CD8-positive, alpha-beta memory T cell (primary cell): ENCODE measurements around the gene FIGN. TPM values are rescaled to one million over a fixed set of nuclear protein-coding genes. Genes with fewer than 3 reads are reported as not detected.

Experiments used
- CTCF ChIA-PET: fragments of 350-600 bp; sonication (Branson Sonifier 250); formaldehyde crosslinking; loops from one replicate; lab custom pipeline; 2021; ENCODE audit warnings: antibody characterized with exemption; lab: Charles Lee
- POLR2A ChIA-PET: fragments of 350-600 bp; sonication (Branson Sonifier 250); formaldehyde crosslinking; loops from one replicate; lab custom pipeline; 2021; ENCODE audit warnings: antibody characterized with exemption; lab: Charles Lee
- DNase-seq, 5 donors: peaks; one replicate each; pipeline versions ENCODE4 v3.0.0 to v3.0.0-alpha.2; 2020 to 2022; ENCODE audit warnings: mixed read lengths in 1 of 5
- H3K27ac ChIP-seq: one replicate; pipeline ENCODE4 v1.7.0; 2013; ENCODE audit warnings: low read depth, mild to moderate bottlenecking, low read length, moderate library complexity
- H3K27me3 ChIP-seq: 2 replicates; pipeline ENCODE4 v1.7.0; 2013; ENCODE audit warnings: low read length, mild to moderate bottlenecking; ENCODE audit not compliant: insufficient read depth, poor library complexity, severe bottlenecking
- H3K36me3 ChIP-seq: 2 replicates; pipeline ENCODE4 v1.7.0; 2013; ENCODE audit warnings: mild to moderate bottlenecking, low read length, moderate library complexity; ENCODE audit not compliant: insufficient read depth
- H3K4me1 ChIP-seq: 2 replicates; pipeline ENCODE4 v1.7.0; 2013; ENCODE audit warnings: mild to moderate bottlenecking, low read length, moderate library complexity; ENCODE audit not compliant: insufficient read depth
- H3K4me3 ChIP-seq: 2 replicates; pipeline ENCODE4 v1.7.0; 2013; ENCODE audit warnings: mild to moderate bottlenecking, low read length
- H3K9me3 ChIP-seq: 2 replicates; pipeline ENCODE4 v1.7.0; 2013; ENCODE audit warnings: mild to moderate bottlenecking, low read length
- H3K27ac Mint-ChIP-seq, 8 donors: one replicate each; pipeline ENCODE4 v1.8.0; 2020 to 2021; ENCODE audit warnings: mixed read lengths in 8 of 8, mild to moderate bottlenecking in 6 of 8, inconsistent platforms in 3 of 8, moderate library complexity in 3 of 8
- H3K27me3 Mint-ChIP-seq, 2 donors: one replicate each; pipeline ENCODE4 v1.8.0; 2020 to 2021; ENCODE audit warnings: mixed read lengths in 2 of 2, mild to moderate bottlenecking in 1 of 2, moderate library complexity in 1 of 2
- H3K36me3 Mint-ChIP-seq, 3 donors: one replicate each; pipeline ENCODE4 v1.8.0; 2020 to 2021; ENCODE audit warnings: mixed read lengths in 3 of 3, inconsistent platforms in 1 of 3, mild to moderate bottlenecking in 1 of 3
- H3K4me1 Mint-ChIP-seq, 3 donors: one replicate each; pipeline ENCODE4 v1.8.0; 2020 to 2021; ENCODE audit warnings: mixed read lengths in 3 of 3, inconsistent platforms in 1 of 3, mild to moderate bottlenecking in 1 of 3
- H3K4me3 Mint-ChIP-seq, 7 donors: one replicate each; pipeline ENCODE4 v1.8.0; 2020 to 2021; ENCODE audit warnings: mixed read lengths in 7 of 7, mild to moderate bottlenecking in 6 of 7, moderate library complexity in 4 of 7, inconsistent platforms in 2 of 7
- H3K9me3 Mint-ChIP-seq, 5 donors: one replicate each; pipeline ENCODE4 v1.8.0; 2020 to 2022; ENCODE audit warnings: mixed read lengths in 5 of 5, mild to moderate bottlenecking in 3 of 5, moderate library complexity in 2 of 5, inconsistent platforms in 1 of 5
- polyA plus RNA-seq: library from polyadenylated mRNA; unstranded; fragments of 300-500 nt; fragmentation: Illumina TruSeq; gene quantifications from one replicate; pipeline ENCODE4 v1.2.3, GENCODE V29; 2021
- total RNA-seq, 2 experiments: library from RNA; stranded (reverse); gene quantifications; one replicate each; pipeline ENCODE4 v1.2.3, GENCODE V29; 2021

The FIGN gene
- total RNA-seq (not detected), polyA plus RNA-seq (not detected)

- Mint-ChIP-seq H3K27ac (no peak within 1 kb of the TSS), H3K4me1 (peaks cover 0 to 11% (median 0%) of the 10 kb centered on the region in 3 donors), H3K9me3 (peaks cover 10 to 23% (median 15%) of the 10 kb centered on the region in 5 donors), H3K36me3 (peaks cover 0 to 2% (median 0%) of the 10 kb centered on the region in 3 donors), H3K4me3 (no peak within 1 kb of the TSS), H3K27me3 (peaks cover 16 to 17% of the 10 kb centered on the region in 2 donors)
- no peak for DNase-seq
- H3K27me3 ChIP-seq = no peaks in the 10 kb centered on the region
- H3K4me1 ChIP-seq = no peaks in the 10 kb centered on the region
- H3K9me3 ChIP-seq = no peaks in the 10 kb centered on the region
- no peak within 1 kb of the TSS for H3K27ac ChIP-seq
- ChIA-PET POLR2A (no interaction called here), CTCF (no interaction called here)
- H3K36me3 ChIP-seq = no peaks in the 10 kb centered on the region
- H3K4me3 ChIP-seq = no peak within 1 kb of the TSS
These were observed at the start of gene FIGN for GRCh38 chr2:163735685-163736432. Gene FIGN, minus strand, starts transcription at chr2:163736008. Its CDS starts 1,081 bp downstream, at chr2:163734927.

DNA sequence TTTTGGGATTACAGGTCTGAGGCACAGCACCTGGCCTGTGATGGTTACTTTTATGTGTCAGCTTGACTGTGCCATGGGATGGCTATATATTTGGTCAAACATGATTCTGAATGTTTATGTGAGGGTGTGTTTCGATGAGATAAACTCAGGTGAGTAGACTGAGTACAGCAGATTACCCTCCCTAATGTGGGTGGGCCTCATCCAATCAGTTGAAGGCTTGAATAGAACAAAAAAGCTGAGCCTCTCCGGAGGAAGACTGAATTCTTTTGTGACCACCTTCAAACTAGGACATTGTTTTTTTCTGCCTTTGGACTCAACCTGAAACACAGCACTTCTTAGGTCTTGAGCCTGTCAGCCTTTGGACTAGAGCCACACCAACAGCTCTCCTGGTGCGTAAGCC is 49.4 kb upstream of the FIGN start:
- no peaks in the 10 kb centered on the region for H3K27me3 Mint-ChIP-seq
- no peak overlapping the region for H3K27ac Mint-ChIP-seq
- Histone ChIP-seq H3K27me3 (no peaks in the 10 kb centered on the region), H3K27ac (no peak overlapping the region), H3K4me1 (no peaks in the 10 kb centered on the region), H3K4me3 (no peak overlapping the region), H3K9me3 (no peaks in the 10 kb centered on the region), H3K36me3 (no peaks in the 10 kb centered on the region)
- POLR2A ChIA-PET = no interaction called here
- no peaks in the 10 kb centered on the region for H3K4me1 Mint-ChIP-seq
- H3K36me3 Mint-ChIP-seq = no peaks in the 10 kb centered on the region
- CTCF ChIA-PET = no interaction called here
- no peak for DNase-seq
- no peak overlapping the region for H3K4me3 Mint-ChIP-seq
- peaks cover 0 to 10% (median 9%) of the 10 kb centered on the region in 5 donors for H3K9me3 Mint-ChIP-seq

- no peaks in the 10 kb centered on the region for H3K27me3 Mint-ChIP-seq
- DNase-seq = no peak
- POLR2A ChIA-PET = no interaction called here
These were observed 44.3 kb upstream of the FIGN start for GRCh38 chr2:163779970-163780597.

DNA sequence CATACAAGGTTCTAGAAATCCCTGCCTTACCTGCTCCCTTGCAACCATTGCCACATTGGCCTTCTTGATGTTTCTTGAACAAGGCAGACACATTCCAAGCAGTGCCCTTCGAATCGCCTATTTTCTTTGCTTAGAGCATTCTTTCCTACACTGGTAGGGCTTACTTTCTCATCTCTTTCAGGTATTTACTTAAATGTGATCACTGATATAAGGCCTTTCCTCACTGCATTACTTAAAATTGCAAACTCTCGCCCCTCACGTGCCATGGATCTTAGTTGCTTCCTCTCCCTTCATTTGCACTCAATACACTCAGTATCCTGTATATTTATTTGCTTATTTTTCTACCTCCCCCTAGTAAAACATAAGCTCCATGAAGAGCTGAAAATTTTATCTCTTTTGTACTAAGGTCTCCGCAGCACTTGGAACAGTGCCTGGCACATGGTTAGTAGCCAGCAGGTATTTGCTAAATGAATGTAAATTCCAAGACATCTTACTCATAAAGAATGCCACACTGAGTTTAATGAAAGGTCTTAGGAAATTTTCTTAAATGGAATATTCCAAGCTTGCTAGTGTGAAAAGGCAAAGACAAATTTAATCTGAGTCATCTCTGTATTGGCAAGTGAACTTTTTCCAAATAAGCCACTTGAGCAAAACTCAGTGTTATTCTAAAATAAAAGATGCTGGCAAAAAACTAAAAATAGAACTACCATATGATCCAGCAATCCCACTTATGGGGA is 42.4 kb upstream of the FIGN start:
- Histone ChIP-seq H3K27ac (no peak overlapping the region), H3K4me1 (no peaks in the 10 kb centered on the region), H3K36me3 (no peaks in the 10 kb centered on the region), H3K4me3 (no peak overlapping the region), H3K9me3 (no peaks in the 10 kb centered on the region), H3K27me3 (no peaks in the 10 kb centered on the region)
- DNase-seq = no peak
- Mint-ChIP-seq H3K36me3 (no peaks in the 10 kb centered on the region), H3K4me1 (no peaks in the 10 kb centered on the region), H3K27me3 (no peaks in the 10 kb centered on the region), H3K4me3 (no peak overlapping the region), H3K9me3 (peaks cover 5 to 28% (median 8%) of the 10 kb centered on the region in 5 donors), H3K27ac (no peak overlapping the region)
- POLR2A ChIA-PET = no interaction called here
- CTCF ChIA-PET = no interaction called here

More at GRCh38 chr2:163779970-163780597, 44.3 kb upstream of the FIGN start:
- no peaks in the 10 kb centered on the region for H3K9me3 ChIP-seq
- no peaks in the 10 kb centered on the region for H3K27me3 ChIP-seq
- Mint-ChIP-seq H3K9me3 (peaks cover under 1 to 26% (median 8%) of the 10 kb centered on the region in 5 donors), H3K4me3 (no peak overlapping the region), H3K27ac (no peak overlapping the region), H3K4me1 (no peaks in the 10 kb centered on the region), H3K36me3 (no peaks in the 10 kb centered on the region)
- H3K27ac ChIP-seq = no peak overlapping the region
- H3K4me3 ChIP-seq = no peak overlapping the region
- CTCF ChIA-PET = no interaction called here
- no peaks in the 10 kb centered on the region for H3K4me1 ChIP-seq
- H3K36me3 ChIP-seq = no peaks in the 10 kb centered on the region

- H3K9me3 Mint-ChIP-seq = peaks cover 4 to 32% (median 11%) of the 10 kb centered on the region in 5 donors
- H3K27me3 ChIP-seq = no peaks in the 10 kb centered on the region
- CTCF ChIA-PET = no interaction called here
- H3K27ac ChIP-seq = no peak overlapping the region
- no peaks in the 10 kb centered on the region for H3K9me3 ChIP-seq
- no peak overlapping the region for H3K4me3 Mint-ChIP-seq
- H3K4me1 Mint-ChIP-seq = no peaks in the 10 kb centered on the region
- H3K27ac Mint-ChIP-seq = no peak overlapping the region
- no peaks in the 10 kb centered on the region for H3K36me3 Mint-ChIP-seq
- no peaks in the 10 kb centered on the region for H3K27me3 Mint-ChIP-seq
- DNase-seq = no peak
- POLR2A ChIA-PET = no interaction called here
- H3K4me1 ChIP-seq = no peaks in the 10 kb centered on the region
- H3K36me3 ChIP-seq = no peaks in the 10 kb centered on the region
- no peak overlapping the region for H3K4me3 ChIP-seq
These were observed 39.5 kb upstream of the FIGN start for GRCh38 chr2:163775304-163775703.

DNA sequence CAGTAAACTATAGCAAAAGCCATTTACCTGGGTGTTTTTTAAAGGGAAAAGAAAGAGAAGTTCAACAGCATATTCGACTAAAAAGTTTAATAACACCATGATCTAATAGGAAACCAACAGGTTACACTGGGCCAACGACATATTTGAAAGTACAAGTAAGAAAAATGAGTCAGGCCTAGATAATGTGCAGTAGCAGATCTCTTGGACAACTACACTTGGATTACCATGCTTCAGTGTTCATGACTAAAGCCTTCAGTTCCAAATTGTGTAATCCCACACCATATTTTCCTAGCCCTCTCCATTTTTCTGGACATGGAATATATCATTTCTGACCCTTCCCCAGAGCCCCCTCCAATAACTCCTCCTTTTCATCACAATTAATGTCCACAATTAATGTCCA is 39.1 kb upstream of the FIGN start:
- Histone ChIP-seq H3K9me3 (no peaks in the 10 kb centered on the region), H3K4me1 (no peaks in the 10 kb centered on the region), H3K27ac (no peak overlapping the region), H3K4me3 (no peak overlapping the region), H3K27me3 (no peaks in the 10 kb centered on the region), H3K36me3 (no peaks in the 10 kb centered on the region)
- DNase-seq = no peak
- H3K36me3 Mint-ChIP-seq = no peaks in the 10 kb centered on the region
- ChIA-PET POLR2A (no interaction called here), CTCF (no interaction called here)
- no peaks in the 10 kb centered on the region for H3K4me1 Mint-ChIP-seq
- H3K9me3 Mint-ChIP-seq = peaks cover 4 to 32% (median 11%) of the 10 kb centered on the region in 5 donors
- no peaks in the 10 kb centered on the region for H3K27me3 Mint-ChIP-seq
- no peak overlapping the region for H3K4me3 Mint-ChIP-seq
- H3K27ac Mint-ChIP-seq = no peak overlapping the region

GRCh38 chr2:163773276-163773675 is 37.5 kb upstream of the FIGN start:
- no peak overlapping the region for H3K4me3 Mint-ChIP-seq
- ChIA-PET CTCF (no interaction called here), POLR2A (no interaction called here)
- H3K27me3 ChIP-seq = no peaks in the 10 kb centered on the region
- no peaks in the 10 kb centered on the region for H3K27me3 Mint-ChIP-seq
- peaks cover 4 to 29% (median 11%) of the 10 kb centered on the region in 5 donors for H3K9me3 Mint-ChIP-seq
- DNase-seq = no peak
- no peaks in the 10 kb centered on the region for H3K4me1 Mint-ChIP-seq
- H3K36me3 ChIP-seq = no peaks in the 10 kb centered on the region
- H3K9me3 ChIP-seq = no peaks in the 10 kb centered on the region
- H3K4me3 ChIP-seq = no peak overlapping the region
- no peak overlapping the region for H3K27ac Mint-ChIP-seq
- no peaks in the 10 kb centered on the region for H3K4me1 ChIP-seq
- no peak overlapping the region for H3K27ac ChIP-seq
- no peaks in the 10 kb centered on the region for H3K36me3 Mint-ChIP-seq

- Mint-ChIP-seq H3K4me1 (no peaks in the 10 kb centered on the region), H3K27me3 (no peaks in the 10 kb centered on the region), H3K9me3 (peaks cover 0 to 29% (median 11%) of the 10 kb centered on the region in 5 donors), H3K4me3 (no peak overlapping the region), H3K27ac (no peak overlapping the region), H3K36me3 (no peaks in the 10 kb centered on the region)
- no peak for DNase-seq
- no peaks in the 10 kb centered on the region for H3K36me3 ChIP-seq
- ChIA-PET POLR2A (no interaction called here), CTCF (no interaction called here)
- H3K9me3 ChIP-seq = no peaks in the 10 kb centered on the region
- H3K27me3 ChIP-seq = no peaks in the 10 kb centered on the region
- no peaks in the 10 kb centered on the region for H3K4me1 ChIP-seq
- H3K27ac ChIP-seq = no peak overlapping the region
- H3K4me3 ChIP-seq = no peak overlapping the region
These were observed 35.8 kb upstream of the FIGN start for GRCh38 chr2:163771596-163771995.
